ENCODE results near the gene OBSL1. TPM values are rescaled to one million over a fixed set of nuclear protein-coding genes. Genes with fewer than 3 reads are reported as not detected.

The OBSL1 gene
- total RNA-seq, 5 donors from 2014 or later (not counting 1 experiment from before 2014, with no cell fraction given) = 1.2 to 2.4 (median 1.2) TPM

DNA sequence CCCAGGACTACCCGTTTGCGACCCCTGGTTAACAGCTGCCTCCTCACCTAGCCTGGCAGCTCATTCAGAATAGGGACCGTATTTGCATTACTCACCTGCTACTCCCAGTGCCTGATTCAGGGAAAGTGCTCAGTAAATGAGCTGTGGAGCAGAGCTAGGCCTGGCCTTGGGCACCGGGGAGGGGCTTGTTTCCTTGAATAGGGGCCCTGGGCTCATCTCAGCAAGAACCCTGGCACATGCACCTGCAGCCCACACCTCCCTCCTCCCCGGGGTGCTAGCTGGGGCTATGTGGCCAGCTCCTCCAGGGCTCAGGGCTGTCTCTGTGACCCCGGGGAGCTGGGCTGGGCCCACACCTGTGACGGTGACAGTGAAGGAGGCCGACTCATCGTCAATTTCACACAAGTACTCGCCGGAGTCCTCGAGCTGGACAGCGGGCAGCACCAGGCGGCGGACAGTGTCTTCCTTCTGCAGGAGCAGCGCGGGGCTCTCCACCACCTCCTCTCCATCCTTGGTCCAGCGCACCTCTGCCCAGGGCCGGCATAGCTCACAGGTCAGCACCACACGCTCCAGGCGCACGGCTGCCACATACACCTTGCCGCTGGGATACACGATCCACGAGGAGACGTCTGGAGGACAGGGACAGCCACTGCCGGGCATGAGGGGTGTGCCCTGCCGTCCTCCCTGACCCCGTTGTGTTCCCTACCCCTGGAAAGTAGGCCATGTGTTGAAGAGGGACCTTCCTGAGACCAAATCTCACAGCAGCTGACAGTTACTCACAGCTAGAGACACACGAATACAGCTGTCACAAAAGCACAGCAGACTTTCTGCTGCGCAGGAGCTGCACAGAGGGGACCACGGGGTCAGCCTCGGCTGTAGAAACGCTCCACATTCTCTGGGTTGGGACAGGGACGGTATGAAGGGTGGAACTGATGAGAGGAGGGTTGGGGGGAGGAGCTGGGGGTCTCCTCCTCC, 9.0 kb downstream of the OBSL1 start:
- Histone ChIP-seq H3K4me1 (ENCODE audit: control insufficient read depth in 1 of 2, extremely low read depth in 1 of 2, insufficient read depth in 2 of 2, low read length in 2 of 2) (no peaks in the 10 kb centered on the region), H3K27ac (ENCODE audit: low read length) (no peak overlapping the region), H3K9me3 (no peaks in the 10 kb centered on the region), H3K4me3 (ENCODE audit: control insufficient read depth in 1 of 2, extremely low read depth in 1 of 2, low read length in 1 of 2) (no peak overlapping the region), H3K27me3 (replicated peaks in 1 of 2; ENCODE audit: control insufficient read depth in 2 of 2, extremely low read depth in 1 of 2, insufficient read depth in 2 of 2, low read length in 1 of 2) (peaks cover 0 to 71% of the 10 kb centered on the region in 2 experiments), H3K36me3 (ENCODE audit: control insufficient read depth in 2 of 2, extremely low read depth in 1 of 2, insufficient read depth in 1 of 2, low read length in 1 of 2) (no peaks in the 10 kb centered on the region)
- Mint-ChIP-seq H3K4me3 (no peak overlapping the region), H3K9me3 (no peaks in the 10 kb centered on the region), H3K36me3 (no peaks in the 10 kb centered on the region), H3K27ac (no peak overlapping the region), H3K4me1 (no peaks in the 10 kb centered on the region), H3K27me3 (peaks cover 24 to 27% of the 10 kb centered on the region in 2 donors)
- WGBS (ENCODE audit: insufficient coverage) = 81% methylated on average over 24 of the region's 35 CpGs
- no peak for DNase-seq
- CTCF ChIA-PET = interaction anchor here (0.6 to 1.4 kb wide), 6 partner anchors 9 to 823 kb away, joined by 3 to 8 read pairs (median 4); no protein-coding TSS in a partner anchor
- ATAC-seq (replicated peaks in 1 of 4) = no peak
- POLR2A ChIA-PET = no interaction called here

DNA sequence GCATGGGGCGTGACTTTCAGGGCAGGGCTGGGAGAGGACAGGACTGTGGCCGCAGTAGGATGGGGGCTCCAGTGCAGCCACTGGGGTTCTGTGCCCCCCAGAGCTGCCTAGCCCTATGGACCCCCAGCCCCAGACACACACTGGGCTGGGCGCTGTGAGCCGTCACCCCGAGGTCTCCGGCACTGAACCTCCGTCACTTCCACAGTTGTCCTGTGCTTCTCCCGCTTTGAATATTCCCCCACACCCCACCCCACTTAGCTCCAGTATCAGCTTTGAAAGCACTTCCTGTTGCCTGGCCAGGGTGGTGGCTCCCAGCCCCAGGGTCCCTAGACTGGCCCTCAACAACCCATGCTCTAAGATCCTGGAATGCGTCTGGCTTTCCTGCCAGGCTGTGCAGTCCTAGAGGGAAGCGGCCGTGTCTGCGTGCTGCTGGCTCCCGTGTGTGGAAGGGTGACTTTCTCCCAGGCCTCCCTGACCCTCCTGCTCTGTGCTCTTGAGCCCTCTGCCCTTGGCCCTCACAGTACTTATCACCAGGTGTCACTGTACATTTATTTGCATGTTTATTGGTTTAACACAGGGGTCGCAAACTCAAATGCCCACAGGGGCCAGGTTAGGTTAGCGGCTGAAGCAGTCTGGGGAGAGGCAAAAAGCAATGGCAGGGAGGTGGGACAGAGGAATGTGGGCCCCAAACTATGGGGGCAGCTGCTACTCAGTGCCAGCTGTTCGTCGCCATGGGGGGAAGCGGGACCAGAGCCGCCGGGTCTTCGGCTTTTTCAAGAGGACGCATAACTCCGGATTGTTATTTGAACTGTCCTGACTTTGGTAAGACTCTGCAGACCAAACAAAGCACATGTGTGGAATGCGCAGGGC, 9.9 kb downstream of the OBSL1 start:
- peaks cover 0 to 68% of the 10 kb centered on the region in 2 experiments for H3K27me3 ChIP-seq (replicated peaks in 1 of 2; ENCODE audit: control insufficient read depth in 2 of 2, extremely low read depth in 1 of 2, insufficient read depth in 2 of 2, low read length in 1 of 2)
- H3K36me3 Mint-ChIP-seq = no peaks in the 10 kb centered on the region
- POLR2A ChIA-PET = no interaction called here
- no peaks in the 10 kb centered on the region for H3K4me1 ChIP-seq (ENCODE audit: control insufficient read depth in 1 of 2, extremely low read depth in 1 of 2, insufficient read depth in 2 of 2, low read length in 2 of 2)
- ATAC-seq (replicated peaks in 1 of 4) (no peak), DNase-seq (no peak)
- peaks cover 20% of the 10 kb centered on the region in 2 donors for H3K27me3 Mint-ChIP-seq
- no peak overlapping the region for H3K27ac Mint-ChIP-seq
- no peak overlapping the region for H3K27ac ChIP-seq (ENCODE audit: low read length)
- H3K9me3 ChIP-seq = no peaks in the 10 kb centered on the region
- no peaks in the 10 kb centered on the region for H3K4me1 Mint-ChIP-seq
- H3K4me3 Mint-ChIP-seq = no peak overlapping the region
- H3K36me3 ChIP-seq (ENCODE audit: control insufficient read depth in 2 of 2, extremely low read depth in 1 of 2, insufficient read depth in 1 of 2, low read length in 1 of 2) = no peaks in the 10 kb centered on the region
- H3K4me3 ChIP-seq (ENCODE audit: control insufficient read depth in 1 of 2, extremely low read depth in 1 of 2, low read length in 1 of 2) = no peak overlapping the region
- CTCF ChIA-PET = interaction anchor here in 1 of 2 donors (0.6 to 2.1 kb wide), 2 partner anchors 10 to 20 kb away, joined by 3 to 13 read pairs; no protein-coding TSS in a partner anchor
- H3K9me3 Mint-ChIP-seq = no peaks in the 10 kb centered on the region
- 90% methylated on average over 17 of the region's 24 CpGs for WGBS (ENCODE audit: insufficient coverage)

DNA sequence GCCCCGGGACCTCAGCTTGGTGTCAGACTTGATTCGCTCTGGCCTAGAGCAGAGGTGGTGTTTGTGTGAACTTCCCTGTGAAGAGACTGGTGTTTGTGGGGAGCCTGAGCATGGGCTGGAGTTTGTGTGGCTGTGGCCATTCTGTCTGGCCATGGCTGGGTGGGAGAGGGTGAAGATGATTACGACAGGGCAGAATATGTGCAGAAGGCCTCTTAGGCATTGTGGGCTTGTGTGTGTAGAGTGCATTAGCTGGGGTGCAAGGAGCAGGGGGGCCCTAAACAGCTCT, 10.5 kb downstream of the OBSL1 start:
- POLR2A ChIA-PET = no interaction called here
- 56% methylated on average over 3 of the region's 3 CpGs for WGBS (ENCODE audit: insufficient coverage)

DNA sequence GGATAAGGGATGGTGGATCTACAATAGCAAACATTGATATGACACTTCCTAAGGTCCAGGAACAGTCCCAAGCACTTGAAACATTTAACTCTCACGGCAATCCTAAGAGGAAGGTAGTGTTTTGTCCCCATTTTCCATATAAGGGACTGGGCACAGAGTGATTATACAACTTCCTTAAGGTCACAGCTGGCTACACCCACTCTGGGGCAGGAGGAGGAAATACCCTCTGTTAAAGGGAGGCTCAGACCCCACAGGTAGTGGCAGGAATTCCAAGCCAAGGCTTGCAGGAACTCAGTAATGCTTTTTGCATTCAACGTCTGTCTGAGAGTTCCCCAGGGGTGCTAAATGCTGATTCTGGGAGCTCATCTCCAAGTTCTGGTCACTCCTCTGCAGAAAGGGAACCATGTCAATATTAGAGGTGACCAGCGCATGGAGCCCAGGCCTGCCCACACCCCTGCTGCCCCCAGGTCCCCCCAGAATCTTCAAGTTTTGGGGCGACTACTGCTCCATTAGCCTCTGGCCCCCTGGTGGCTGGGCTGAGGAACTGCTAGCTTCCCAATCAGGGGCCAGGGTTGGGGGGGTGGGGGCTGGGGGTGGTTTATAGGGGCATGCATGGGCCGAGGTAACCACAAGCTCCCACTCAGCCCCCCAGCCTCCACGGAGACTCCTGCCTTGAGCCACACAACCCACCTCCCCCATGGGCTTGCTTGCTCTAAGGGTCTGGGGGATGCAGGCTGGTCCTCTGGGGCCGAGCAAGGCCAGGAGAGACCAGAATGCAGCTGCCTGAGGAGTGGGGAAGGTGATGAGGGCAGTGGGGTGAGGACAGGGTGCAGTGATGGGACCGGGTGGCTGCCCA, 11.1 kb downstream of the OBSL1 start:
- H3K27me3 Mint-ChIP-seq = peaks cover 19 to 25% of the 10 kb centered on the region in 2 donors
- Histone ChIP-seq H3K4me1 (ENCODE audit: control insufficient read depth in 1 of 2, extremely low read depth in 1 of 2, insufficient read depth in 2 of 2, low read length in 2 of 2) (no peaks in the 10 kb centered on the region), H3K27ac (ENCODE audit: low read length) (no peak overlapping the region), H3K9me3 (no peaks in the 10 kb centered on the region), H3K4me3 (ENCODE audit: control insufficient read depth in 1 of 2, extremely low read depth in 1 of 2, low read length in 1 of 2) (no peak overlapping the region), H3K27me3 (replicated peaks in 1 of 2; ENCODE audit: control insufficient read depth in 2 of 2, extremely low read depth in 1 of 2, insufficient read depth in 2 of 2, low read length in 1 of 2) (peaks cover 0 to 75% of the 10 kb centered on the region in 2 experiments), H3K36me3 (ENCODE audit: control insufficient read depth in 2 of 2, extremely low read depth in 1 of 2, insufficient read depth in 1 of 2, low read length in 1 of 2) (no peaks in the 10 kb centered on the region)
- no peaks in the 10 kb centered on the region for H3K4me1 Mint-ChIP-seq
- H3K36me3 Mint-ChIP-seq = no peaks in the 10 kb centered on the region
- CTCF ChIA-PET = interaction anchor here (0.5 to 2.1 kb wide), 16 partner anchors 9 to 1884 kb away, joined by 3 to 13 read pairs (median 3); partner anchors contain the start of gene GMPPA (in 1 of the 2)
- no peaks in the 10 kb centered on the region for H3K9me3 Mint-ChIP-seq
- POLR2A ChIA-PET = interaction anchor here in 1 of 2 donors (0.5 kb wide), 1 partner anchor 18 kb away, joined by 3 read pairs; no protein-coding TSS in a partner anchor
- peak in 4 of 35 experiments; percentile 25 to 49 (median 32) for DNase-seq
- 53% methylated on average over 3 of the region's 8 CpGs for WGBS (ENCODE audit: insufficient coverage)
- H3K4me3 Mint-ChIP-seq = no peak overlapping the region
- no peak overlapping the region for H3K27ac Mint-ChIP-seq
- ATAC-seq (replicated peaks in 1 of 4) = peak; percentile 38 to 67 (median 51)

More for the DNA sequence above, 10.5 kb downstream of the OBSL1 start:
- Mint-ChIP-seq H3K27me3 (peaks cover 19 to 22% of the 10 kb centered on the region in 2 donors), H3K4me1 (no peaks in the 10 kb centered on the region), H3K4me3 (no peak overlapping the region), H3K9me3 (no peaks in the 10 kb centered on the region), H3K27ac (no peak overlapping the region), H3K36me3 (no peaks in the 10 kb centered on the region)
- DNase-seq (no peak), ATAC-seq (replicated peaks in 1 of 4) (no peak)
- Histone ChIP-seq H3K27me3 (replicated peaks in 1 of 2; ENCODE audit: control insufficient read depth in 2 of 2, extremely low read depth in 1 of 2, insufficient read depth in 2 of 2, low read length in 1 of 2) (peaks cover 0 to 74% of the 10 kb centered on the region in 2 experiments), H3K27ac (ENCODE audit: low read length) (no peak overlapping the region), H3K36me3 (ENCODE audit: control insufficient read depth in 2 of 2, extremely low read depth in 1 of 2, insufficient read depth in 1 of 2, low read length in 1 of 2) (no peaks in the 10 kb centered on the region), H3K4me1 (ENCODE audit: control insufficient read depth in 1 of 2, extremely low read depth in 1 of 2, insufficient read depth in 2 of 2, low read length in 2 of 2) (no peaks in the 10 kb centered on the region), H3K9me3 (no peaks in the 10 kb centered on the region), H3K4me3 (ENCODE audit: control insufficient read depth in 1 of 2, extremely low read depth in 1 of 2, low read length in 1 of 2) (no peak overlapping the region)
- CTCF ChIA-PET = interaction anchor here (0.6 to 2.1 kb wide), 8 partner anchors 10 to 75 kb away, joined by 3 to 13 read pairs (median 4); no protein-coding TSS in a partner anchor

DNA sequence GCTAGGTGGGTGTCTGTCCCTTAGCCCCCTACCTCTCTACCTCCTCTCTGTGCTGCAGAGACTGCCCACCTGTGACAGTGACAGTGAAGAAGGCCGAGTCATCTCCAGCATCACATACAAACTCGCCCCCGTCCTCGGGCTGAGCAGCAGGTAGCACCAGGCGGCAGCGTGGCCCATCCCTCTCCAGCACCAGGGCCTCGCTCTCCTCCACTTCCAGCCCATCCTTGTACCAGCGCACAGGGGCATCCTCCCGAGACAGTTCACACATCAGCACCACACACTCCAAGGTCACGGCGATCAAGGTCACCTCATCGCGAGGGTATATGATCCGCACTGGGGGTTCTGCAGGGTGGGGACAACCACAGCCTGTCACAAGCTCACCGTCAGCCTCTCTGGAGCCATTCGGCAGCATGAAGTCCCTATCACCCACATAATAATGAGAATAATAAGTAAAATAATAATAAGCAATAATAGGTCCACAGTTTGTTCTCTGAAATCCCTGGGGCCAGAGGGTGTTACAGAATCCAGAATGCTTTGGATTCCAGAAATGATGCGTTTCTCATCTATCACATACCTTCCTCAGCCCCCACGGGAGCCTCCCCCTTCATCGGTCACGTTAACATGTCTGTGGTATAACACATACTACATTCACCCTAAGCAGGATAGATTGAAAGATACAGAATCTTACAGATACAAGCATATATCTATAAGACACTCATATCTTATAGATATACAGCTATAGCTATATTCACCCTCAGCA, 12.0 kb downstream of the OBSL1 start:
- no peak for ATAC-seq (replicated peaks in 1 of 4)
- Histone ChIP-seq H3K27me3 (replicated peaks in 1 of 2; ENCODE audit: control insufficient read depth in 2 of 2, extremely low read depth in 1 of 2, insufficient read depth in 2 of 2, low read length in 1 of 2) (peaks cover 0 to 79% of the 10 kb centered on the region in 2 experiments), H3K4me1 (ENCODE audit: control insufficient read depth in 1 of 2, extremely low read depth in 1 of 2, insufficient read depth in 2 of 2, low read length in 2 of 2) (no peaks in the 10 kb centered on the region), H3K4me3 (ENCODE audit: control insufficient read depth in 1 of 2, extremely low read depth in 1 of 2, low read length in 1 of 2) (no peak overlapping the region), H3K9me3 (no peaks in the 10 kb centered on the region), H3K27ac (ENCODE audit: low read length) (no peak overlapping the region), H3K36me3 (ENCODE audit: control insufficient read depth in 2 of 2, extremely low read depth in 1 of 2, insufficient read depth in 1 of 2, low read length in 1 of 2) (no peaks in the 10 kb centered on the region)
- DNase-seq = no peak
- CTCF ChIA-PET = interaction anchor here (0.5 to 2.1 kb wide), 11 partner anchors 8 to 77 kb away, joined by 3 to 13 read pairs (median 3); partner anchors contain the start of gene GMPPA (in 1 of the 2)
- Mint-ChIP-seq H3K4me3 (no peak overlapping the region), H3K9me3 (no peaks in the 10 kb centered on the region), H3K4me1 (no peaks in the 10 kb centered on the region), H3K27ac (no peak overlapping the region), H3K27me3 (peaks cover 24 to 29% of the 10 kb centered on the region in 2 donors), H3K36me3 (no peaks in the 10 kb centered on the region)
- WGBS (ENCODE audit: insufficient coverage) = 81% methylated on average over 11 of the region's 20 CpGs
- POLR2A ChIA-PET = no interaction called here

Measured in T-cell (primary cell).